AG09319 (cell line): ENCODE data around the gene ZNF580.

Experiments used
- DNase-seq: peaks from one replicate; pipeline ENCODE4 v3.0.0-alpha.2; 2010; ENCODE audit warnings: low read depth; ENCODE audit errors: extremely low read depth
- TF ChIP-seq, protein P1 (sequence below): IDR thresholded peaks from 2 replicates; pipeline ENCODE4 v1.5.1; 2011; ENCODE audit warnings: low read depth, mild to moderate bottlenecking, inconsistent platforms, low read length, moderate library complexity

Gene ZNF580

GRCh38 chr19:55666343-55667005 lies 25.7 kb downstream of the ZNF580 start:
- DNase-seq = no peak
- TF ChIP-seq, protein P1, sequence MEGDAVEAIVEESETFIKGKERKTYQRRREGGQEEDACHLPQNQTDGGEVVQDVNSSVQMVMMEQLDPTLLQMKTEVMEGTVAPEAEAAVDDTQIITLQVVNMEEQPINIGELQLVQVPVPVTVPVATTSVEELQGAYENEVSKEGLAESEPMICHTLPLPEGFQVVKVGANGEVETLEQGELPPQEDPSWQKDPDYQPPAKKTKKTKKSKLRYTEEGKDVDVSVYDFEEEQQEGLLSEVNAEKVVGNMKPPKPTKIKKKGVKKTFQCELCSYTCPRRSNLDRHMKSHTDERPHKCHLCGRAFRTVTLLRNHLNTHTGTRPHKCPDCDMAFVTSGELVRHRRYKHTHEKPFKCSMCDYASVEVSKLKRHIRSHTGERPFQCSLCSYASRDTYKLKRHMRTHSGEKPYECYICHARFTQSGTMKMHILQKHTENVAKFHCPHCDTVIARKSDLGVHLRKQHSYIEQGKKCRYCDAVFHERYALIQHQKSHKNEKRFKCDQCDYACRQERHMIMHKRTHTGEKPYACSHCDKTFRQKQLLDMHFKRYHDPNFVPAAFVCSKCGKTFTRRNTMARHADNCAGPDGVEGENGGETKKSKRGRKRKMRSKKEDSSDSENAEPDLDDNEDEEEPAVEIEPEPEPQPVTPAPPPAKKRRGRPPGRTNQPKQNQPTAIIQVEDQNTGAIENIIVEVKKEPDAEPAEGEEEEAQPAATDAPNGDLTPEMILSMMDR = no peak

DNA sequence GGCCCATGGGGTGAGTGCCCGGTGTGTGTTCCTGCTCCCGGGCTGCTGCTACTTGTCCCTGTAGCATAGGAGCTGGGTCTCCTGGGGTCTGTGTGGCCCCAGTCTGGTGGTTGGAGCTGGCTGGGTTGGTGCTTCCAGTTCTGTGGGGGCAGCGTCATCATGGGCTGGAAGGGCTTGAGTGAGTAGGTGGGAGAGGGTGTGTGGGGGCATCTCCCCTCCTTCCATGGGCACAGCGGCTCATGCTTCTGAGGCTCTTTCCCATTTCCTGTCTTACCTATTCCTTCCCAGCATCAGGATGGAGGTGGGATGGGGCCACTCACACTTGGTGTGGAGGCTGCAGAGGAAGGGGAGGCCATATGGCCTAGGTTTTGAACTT lies 26.2 kb downstream of the ZNF580 start:
- TF ChIP-seq, protein P1 = no peak
- DNase-seq = no peak

DNA sequence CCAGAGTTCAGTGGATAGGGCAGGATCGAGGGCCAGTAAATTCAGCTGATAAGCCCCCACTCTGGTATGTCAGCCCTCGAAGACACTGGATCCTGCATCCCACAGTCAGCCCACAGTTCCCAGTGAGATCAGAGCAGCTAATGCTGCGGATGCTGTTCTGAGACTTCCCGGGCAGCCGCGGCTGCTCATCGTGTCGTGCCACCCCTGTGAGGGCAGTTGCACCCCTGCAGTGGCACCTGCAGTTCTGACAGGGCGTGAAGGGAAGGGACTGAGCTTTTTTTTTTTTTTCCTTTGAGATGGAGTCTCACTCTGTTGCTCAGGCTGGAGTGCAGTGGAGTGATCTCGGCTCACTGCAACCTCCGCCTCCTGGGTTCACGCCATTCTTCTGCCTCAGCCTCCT lies 26.7 kb downstream of the ZNF580 start:
- TF ChIP-seq, protein P1 = no peak
- DNase-seq = no peak

- TF ChIP-seq, protein P1 = no peak
- DNase-seq = no peak
Observed at GRCh38 chr19:55667958-55668357, 27.2 kb downstream of the ZNF580 start.

- DNase-seq = no peak
- TF ChIP-seq, protein P1 = no peak
Observed at GRCh38 chr19:55668603-55669348, 28.0 kb downstream of the ZNF580 start.

DNA sequence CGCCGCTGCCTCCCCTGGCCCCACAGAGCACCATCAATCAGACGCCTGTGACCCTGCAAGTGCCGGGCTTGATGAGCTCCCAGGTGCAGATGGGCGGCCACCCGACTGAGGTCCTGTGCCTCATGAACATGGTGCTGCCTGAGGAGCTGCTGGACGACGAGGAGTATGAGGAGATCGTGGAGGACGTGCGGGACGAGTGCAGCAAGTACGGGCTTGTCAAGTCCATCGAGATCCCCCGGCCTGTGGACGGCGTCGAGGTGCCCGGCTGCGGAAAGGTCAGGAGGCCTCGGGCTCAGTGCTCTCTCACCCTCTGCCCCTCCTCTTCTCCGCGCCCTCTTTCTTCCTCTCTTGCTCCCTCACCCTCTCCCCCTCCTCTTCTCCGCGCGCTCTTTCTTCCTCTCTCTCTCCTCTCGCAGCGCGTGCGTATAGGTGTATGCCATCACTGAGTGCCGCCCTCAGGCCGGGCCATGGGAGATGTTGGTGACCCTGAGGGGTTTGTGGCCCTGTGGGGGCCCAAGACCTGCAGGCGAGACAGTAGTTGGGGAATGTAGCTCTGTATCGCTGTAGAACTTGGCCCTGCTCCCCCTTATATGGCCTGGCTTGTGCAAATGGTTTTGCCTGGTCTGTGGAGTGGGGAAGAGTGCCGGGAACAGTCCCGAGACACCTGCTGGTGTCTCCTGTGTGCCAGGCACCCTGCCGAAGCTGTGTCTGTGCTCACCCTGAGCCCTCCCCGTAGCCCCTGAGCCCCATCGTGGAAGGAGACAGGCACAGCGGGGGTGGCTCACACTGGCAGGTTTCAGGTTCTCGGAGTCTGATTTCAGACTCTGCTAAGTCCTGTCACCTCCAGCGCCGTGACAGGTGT lies 28.8 kb downstream of the ZNF580 start:
- DNase-seq = no peak
- TF ChIP-seq, protein P1 = no peak
